H9 (cell line): ENCODE data around the gene STX1A. TPM values are rescaled to one million over a fixed set of nuclear protein-coding genes. Genes with fewer than 3 reads are reported as not detected.

Source experiments
- DNase-seq: peaks from one replicate; pipeline ENCODE4 v3.0.0-alpha.2; 2017
- H2AFZ ChIP-seq: one replicate; pipeline ENCODE4 v1.6.1; 2013; ENCODE audit warnings: mild to moderate bottlenecking, low read length, control low read depth, moderate library complexity
- H2AK5ac ChIP-seq: 2 replicates; pipeline ENCODE4 v1.6.1; 2013; ENCODE audit warnings: low read length, control low read depth, mixed read lengths; ENCODE audit not compliant: insufficient read length
- H2BK120ac ChIP-seq: one replicate; pipeline ENCODE4 v1.6.1; 2013; ENCODE audit warnings: low read depth, mild to moderate bottlenecking, low read length, control low read depth, inconsistent platforms; ENCODE audit not compliant: poor library complexity, severe bottlenecking
- H2BK12ac ChIP-seq: 2 replicates; pipeline ENCODE4 v1.6.1; 2013; ENCODE audit warnings: low read length, control low read depth, mixed read lengths, low read depth; ENCODE audit not compliant: insufficient read length
- H2BK15ac ChIP-seq: 2 replicates; pipeline ENCODE4 v1.6.1; 2013; ENCODE audit warnings: low read depth, low read length, control low read depth
- H2BK20ac ChIP-seq: one replicate; pipeline ENCODE4 v1.6.1; 2013; ENCODE audit warnings: low read depth, mild to moderate bottlenecking, low read length, control low read depth, inconsistent platforms; ENCODE audit not compliant: poor library complexity, severe bottlenecking
- H2BK5ac ChIP-seq: 2 replicates; pipeline ENCODE4 v1.6.1; 2013; ENCODE audit warnings: low read length, control low read depth, mixed read lengths; ENCODE audit not compliant: insufficient read length
- H3K14ac ChIP-seq: 2 replicates; pipeline ENCODE4 v1.6.1; 2013; ENCODE audit warnings: low read length, control low read depth; ENCODE audit not compliant: insufficient read depth
- H3K18ac ChIP-seq: 2 replicates; pipeline ENCODE4 v1.6.1; 2013; ENCODE audit warnings: low read depth, mild to moderate bottlenecking, mixed read lengths, low read length, control low read depth; ENCODE audit not compliant: insufficient read length
- H3K23ac ChIP-seq: 2 replicates; pipeline ENCODE4 v1.6.1; 2013; ENCODE audit warnings: low read length, control low read depth, mixed read lengths, low read depth; ENCODE audit not compliant: insufficient read length
- H3K23me2 ChIP-seq: 2 replicates; pipeline ENCODE4 v1.6.1; 2013; ENCODE audit warnings: low read depth, mild to moderate bottlenecking, mixed read lengths, low read length, control low read depth; ENCODE audit not compliant: insufficient read length, poor library complexity, severe bottlenecking
- H3K27ac ChIP-seq: 2 replicates; pipeline ENCODE4 v1.5.1; 2013; ENCODE audit warnings: low read length, control low read depth, mixed read lengths, low read depth; ENCODE audit not compliant: insufficient read length
- H3K27me3 ChIP-seq: 2 replicates; pipeline ENCODE4 v1.6.1; 2013; ENCODE audit warnings: low read length, control low read depth, inconsistent platforms; ENCODE audit not compliant: insufficient read depth
- H3K4ac ChIP-seq: 2 replicates; pipeline ENCODE4 v1.6.1; 2013; ENCODE audit warnings: low read depth, mild to moderate bottlenecking, control low read depth, inconsistent platforms, low read length, moderate library complexity
- H3K4me1 ChIP-seq: 2 replicates; pipeline ENCODE4 v1.6.1; 2013; ENCODE audit warnings: low read length, control low read depth, inconsistent platforms; ENCODE audit not compliant: insufficient read depth
- H3K4me2 ChIP-seq: 2 replicates; pipeline ENCODE4 v1.6.1; 2013; ENCODE audit warnings: low read length, control low read depth, mixed read lengths; ENCODE audit not compliant: insufficient read length, insufficient read depth
- H3K56ac ChIP-seq: 2 replicates; pipeline ENCODE4 v1.6.1; 2013; ENCODE audit warnings: low read depth, mild to moderate bottlenecking, mixed read lengths, low read length, control low read depth; ENCODE audit not compliant: insufficient read length
- H3K79me1 ChIP-seq: 2 replicates; pipeline ENCODE4 v1.6.1; 2013; ENCODE audit warnings: low read depth, mild to moderate bottlenecking, moderate library complexity, low read length, control low read depth, inconsistent platforms; ENCODE audit not compliant: insufficient read depth, poor library complexity, severe bottlenecking
- H3K79me2 ChIP-seq: 2 replicates; pipeline ENCODE4 v1.6.1; 2013; ENCODE audit warnings: low read length, control low read depth, inconsistent platforms; ENCODE audit not compliant: insufficient read depth
- H3K9ac ChIP-seq: 2 replicates; pipeline ENCODE4 v1.6.1; 2013; ENCODE audit warnings: low read length, control low read depth, mixed read lengths; ENCODE audit not compliant: insufficient read length; ENCODE audit errors: extremely low read depth
- H3K9me3 ChIP-seq: one replicate; pipeline ENCODE4 v1.6.1; 2013; ENCODE audit warnings: low read depth, low read length, inconsistent platforms; ENCODE audit not compliant: control insufficient read depth
- H3T11ph ChIP-seq: one replicate; pipeline ENCODE4 v1.6.1; 2013; ENCODE audit warnings: mild to moderate bottlenecking, low read length, control low read depth, inconsistent platforms
- H4K20me1 ChIP-seq: one replicate; pipeline ENCODE4 v1.6.1; 2013; ENCODE audit not compliant: control insufficient read depth, insufficient read length, insufficient read depth
- H4K5ac ChIP-seq: 2 replicates; pipeline ENCODE4 v1.6.1; 2013; ENCODE audit warnings: low read depth, mild to moderate bottlenecking, mixed read lengths, low read length, control low read depth; ENCODE audit not compliant: insufficient read length
- H4K8ac ChIP-seq: replicated peaks from 2 replicates; pipeline ENCODE4 v1.6.1; 2013; ENCODE audit warnings: low read length, control low read depth, mixed read lengths, low read depth; ENCODE audit not compliant: insufficient read length
- H4K91ac ChIP-seq: 2 replicates; pipeline ENCODE4 v1.6.1; 2013; ENCODE audit warnings: low read depth, mild to moderate bottlenecking, moderate library complexity, mixed read lengths, low read length, control low read depth; ENCODE audit not compliant: insufficient read length
- H3K27ac Mint-ChIP-seq, 3 experiments: 2 replicates in 2 of 3; 3 replicates in 1 of 3; pipeline ENCODE4 v1.8.0; 2020 to 2021; ENCODE audit warnings: mixed read lengths in 3 of 3, mild to moderate bottlenecking in 1 of 3, moderate library complexity in 1 of 3
- H3K27me3 Mint-ChIP-seq: 2 replicates; pipeline ENCODE4 v1.8.0; 2021; ENCODE audit warnings: low read depth, mild to moderate bottlenecking, moderate library complexity, mixed read lengths
- H3K36me3 Mint-ChIP-seq, 3 experiments: 2 replicates in 2 of 3; 3 replicates in 1 of 3; pipeline ENCODE4 v1.8.0; 2020 to 2021; ENCODE audit warnings: low read depth in 3 of 3, mixed read lengths in 3 of 3; ENCODE audit not compliant: insufficient read depth in 1 of 3
- H3K4me1 Mint-ChIP-seq, 2 experiments: 2 replicates each; pipeline ENCODE4 v1.8.0; 2020; ENCODE audit warnings: mixed read lengths in 2 of 2
- H3K4me3 Mint-ChIP-seq, 2 experiments: 2 replicates in 1 of 2; 3 replicates in 1 of 2; pipeline ENCODE4 v1.8.0; 2020 to 2021; ENCODE audit warnings: mild to moderate bottlenecking in 2 of 2, mixed read lengths in 2 of 2, moderate library complexity in 1 of 2
- H3K9me3 Mint-ChIP-seq, 2 experiments: 2 replicates in 1 of 2; 3 replicates in 1 of 2; pipeline ENCODE4 v1.8.0; 2020; ENCODE audit warnings: mild to moderate bottlenecking in 2 of 2, mixed read lengths in 2 of 2, moderate library complexity in 1 of 2
- CTCF ChIP-seq: fragments of 200-600 bp; sonication (generic); conservative IDR thresholded peaks from 3 replicates; pipeline ENCODE4 v1.8.0; 2021; ENCODE audit warnings: antibody characterized with exemption, mild to moderate bottlenecking
- WGBS: extraction: QIAGEN DNeasy Blood & Tissue Kit; methylation state at CpG from one replicate; pipeline ENCODE4 v1.1.7; 2013; ENCODE audit warnings: missing lambda C conversion rate, low lambda C conversion rate, mixed read lengths; ENCODE audit not compliant: insufficient read length; ENCODE audit errors: extremely low coverage; 5-methylcytosine and 5-hydroxymethylcytosine counted together
- total RNA-seq: library from RNA; stranded (reverse); gene quantifications from 2 replicates; pipeline ENCODE4 v1.2.1, GENCODE V29; 2021

Gene STX1A
- total RNA-seq, 1 experiment from 2014 or later = 10.1 TPM

- Mint-ChIP-seq H3K36me3 (peaks cover 0 to 7% (median 4%) of the 10 kb centered on the region in 3 experiments; a peak in 3 of 7 replicates), H3K4me3 (0 out of 5 replicates have a peak overlapping the region, but pooled peaks of 1 of the 2 experiments have one; percentile 9)
Observed at GRCh38 chr7:73671857-73672445, 47.5 kb downstream of the STX1A start.

More at GRCh38 chr7:73671857-73672445, 47.5 kb downstream of the STX1A start:
- Histone ChIP-seq H2BK15ac (no peak overlapping the region), H2BK20ac (no peak overlapping the region), H3K4ac (no peak overlapping the region), H2AK5ac (no peak overlapping the region), H2AFZ (no peak overlapping the region), H3K79me2 (no peaks in the 10 kb centered on the region), H3K14ac (no peak overlapping the region), H4K20me1 (no peaks in the 10 kb centered on the region), H2BK12ac (no peak overlapping the region), H3K9ac (no peak overlapping the region), H3K23me2 (peaks cover 10% of the 10 kb centered on the region), H2BK120ac (no peak overlapping the region), H3K18ac (no peak overlapping the region), H3K23ac (no peak overlapping the region), H3K9me3 (no peaks in the 10 kb centered on the region), H2BK5ac (no peak overlapping the region), H3K4me2 (no peak overlapping the region), H3K27me3 (no peaks in the 10 kb centered on the region), H4K8ac (no peak overlapping the region), H3K79me1 (no peaks in the 10 kb centered on the region), H3K27ac (no peak overlapping the region), H4K91ac (no peak overlapping the region), H3K4me1 (no peaks in the 10 kb centered on the region), H3K56ac (no peak overlapping the region), H4K5ac (no peak overlapping the region), H3T11ph (no peak overlapping the region)
- peaks cover 9% of the 10 kb centered on the region for H3K27me3 Mint-ChIP-seq
- no peak for TF ChIP-seq CTCF
- no CpG with 5 or more reads among the region's 15 CpGs for WGBS
- H3K4me1 Mint-ChIP-seq = peaks cover 6 to 26% of the 10 kb centered on the region in 2 experiments
- H3K9me3 Mint-ChIP-seq = no peaks in the 10 kb centered on the region
- no peak for DNase-seq
- H3K27ac Mint-ChIP-seq = peak overlapping the region in 2 of 3 experiments; percentile 27 to 86; a peak in 3 of 7 replicates
